HG02642 (cell line): ENCODE results near the gene PRKCB.
"Not testable (repeated sequence)": the region's sequence is repeated elsewhere in the genome, so short reads cannot be mapped to it uniquely, and the experiment has no call there.

Source experiments
- ATAC-seq: cut with Tn5 transposase; IDR thresholded peaks from one replicate; pipeline ENCODE4 v1.9.1; 2021; ENCODE audit warnings: mild to moderate bottlenecking; ENCODE audit not compliant: unreplicated experiment, poor library complexity

The PRKCB gene

GRCh38 chr16:24027466-24027865, 191.7 kb downstream of the PRKCB start:
- ATAC-seq = no peak

GRCh38 chr16:24029841-24030240, 194.1 kb downstream of the PRKCB start:
- not testable (repeated sequence) for ATAC-seq

- ATAC-seq = no peak
Observed at GRCh38 chr16:24035127-24035842, 199.5 kb downstream of the PRKCB start.

GRCh38 chr16:24036038-24036543, 200.3 kb downstream of the PRKCB start:
- no peak for ATAC-seq

GRCh38 chr16:24036614-24037013, 200.8 kb downstream of the PRKCB start:
- no peak for ATAC-seq

- ATAC-seq = no peak
Observed at GRCh38 chr16:24037335-24037734, 201.6 kb downstream of the PRKCB start.

GRCh38 chr16:24041834-24042631, 206.2 kb downstream of the PRKCB start:
- peak; percentile 56 for ATAC-seq

- ATAC-seq = no peak
Observed at GRCh38 chr16:24044467-24044866, 208.7 kb downstream of the PRKCB start.

GRCh38 chr16:24045641-24046040, 209.9 kb downstream of the PRKCB start:
- ATAC-seq = no peak

GRCh38 chr16:24046442-24046841, 210.7 kb downstream of the PRKCB start:
- ATAC-seq = no peak

- ATAC-seq = no peak
Observed at GRCh38 chr16:24049113-24049512, 213.3 kb downstream of the PRKCB start.

- no peak for ATAC-seq
Observed at GRCh38 chr16:24051125-24051524, 215.3 kb downstream of the PRKCB start.

- no peak for ATAC-seq
Observed at GRCh38 chr16:24052329-24053098, 216.7 kb downstream of the PRKCB start.

- ATAC-seq = no peak
Observed at GRCh38 chr16:24053099-24053946, 217.5 kb downstream of the PRKCB start.

- no peak for ATAC-seq
Observed at GRCh38 chr16:24054741-24055491, 219.1 kb downstream of the PRKCB start.

GRCh38 chr16:24062270-24062817, 226.6 kb downstream of the PRKCB start:
- no peak for ATAC-seq

- no peak for ATAC-seq
Observed at GRCh38 chr16:24069036-24069590, 233.3 kb downstream of the PRKCB start.

- ATAC-seq = no peak
Observed at GRCh38 chr16:24070851-24071250, 235.1 kb downstream of the PRKCB start.
